OCI-LY1 (cell line): ENCODE data around the gene TEAD3.

ENCODE experiments used
- H2AFZ ChIP-seq: fragments of 200-600 bp; sonication (generic), shearing (Covaris generic); 2 replicates; pipeline ENCODE4 v1.6.0; 2014; ENCODE audit warnings: antibody characterized with exemption, mild to moderate bottlenecking, low read length
- H3F3A ChIP-seq: fragments of 200-600 bp; sonication (generic), shearing (Covaris generic); 2 replicates; pipeline ENCODE4 v1.6.0; 2014; ENCODE audit warnings: mild to moderate bottlenecking, antibody characterized with exemption, low read length, moderate library complexity; ENCODE audit not compliant: insufficient read depth
- H3K27ac ChIP-seq: fragments of 200-600 bp; sonication (generic); 2 replicates; pipeline ENCODE4 v1.5.1; 2014; ENCODE audit warnings: low read length, mixed run types, mild to moderate bottlenecking, low read depth; ENCODE audit not compliant: poor library complexity, severe bottlenecking
- H3K27me3 ChIP-seq: fragments of 200-600 bp; sonication (generic); 2 replicates; pipeline ENCODE4 v1.6.0; 2014; ENCODE audit warnings: antibody characterized with exemption, mild to moderate bottlenecking, low read length, moderate library complexity; ENCODE audit not compliant: insufficient read depth
- H3K36me3 ChIP-seq: fragments of 200-600 bp; sonication (generic); 2 replicates; pipeline ENCODE4 v1.6.1; 2014; ENCODE audit warnings: mild to moderate bottlenecking, antibody characterized with exemption, low read length, moderate library complexity, mixed read lengths; ENCODE audit not compliant: insufficient read depth
- H3K4me1 ChIP-seq: fragments of 200-600 bp; sonication (generic); 2 replicates; pipeline ENCODE4 v1.5.1; 2014; ENCODE audit warnings: mild to moderate bottlenecking, low read length, moderate library complexity; ENCODE audit not compliant: insufficient read depth, severe bottlenecking
- H3K4me2 ChIP-seq: fragments of 200-600 bp; sonication (generic), shearing (Covaris generic); 2 replicates; pipeline ENCODE4 v1.6.1; 2014; ENCODE audit warnings: low read length
- H3K4me3 ChIP-seq: fragments of 200-600 bp; sonication (generic); 2 replicates; pipeline ENCODE4 v1.5.1; 2014; ENCODE audit warnings: low read length, low read depth, mild to moderate bottlenecking, mixed read lengths; ENCODE audit not compliant: poor library complexity, severe bottlenecking
- H3K79me2 ChIP-seq: fragments of 200-600 bp; shearing (Covaris generic); 2 replicates; pipeline ENCODE4 v1.6.1; 2016; ENCODE audit warnings: mixed run types, low read length, mixed read lengths; ENCODE audit not compliant: insufficient read depth
- H3K9ac ChIP-seq: fragments of 200-600 bp; sonication (generic), shearing (Covaris generic); 2 replicates; pipeline ENCODE4 v1.6.1; 2014; ENCODE audit warnings: mild to moderate bottlenecking, low read length, mixed read lengths
- H3K9me2 ChIP-seq: fragments of 200-600 bp; sonication (generic), shearing (Covaris generic); 2 replicates; pipeline ENCODE4 v1.6.1; 2014; ENCODE audit warnings: low read depth, mild to moderate bottlenecking, low read length, mixed read lengths
- H3K9me3 ChIP-seq: fragments of 200-600 bp; shearing (Covaris generic); 2 replicates; pipeline ENCODE4 v1.6.1; 2014; ENCODE audit warnings: low read length, mixed read lengths
- H4K20me1 ChIP-seq: fragments of 200-600 bp; sonication (generic), shearing (Covaris generic); 2 replicates; pipeline ENCODE4 v1.6.0; 2016; ENCODE audit warnings: mild to moderate bottlenecking, low read length; ENCODE audit not compliant: insufficient read depth
- CTCF ChIP-seq: fragments of 200-600 bp; sonication (generic), shearing (Covaris generic); IDR thresholded peaks from 2 replicates; pipeline ENCODE4 v1.5.1; 2017; ENCODE audit warnings: mild to moderate bottlenecking, antibody characterized with exemption, low read length, moderate library complexity, mixed read lengths
- EZH2 ChIP-seq: fragments of 200-600 bp; sonication (generic), shearing (Covaris generic); IDR thresholded peaks from 2 replicates; pipeline ENCODE4 v1.8.0; 2017; ENCODE audit warnings: borderline replicate concordance, mixed run types, mild to moderate bottlenecking, antibody characterized with exemption, low read length, moderate library complexity, mixed read lengths

The TEAD3 gene

GRCh38 chr6:35492974-35493284 lies 4.0 kb downstream of the TEAD3 start:
- H3K9me3 ChIP-seq: no peaks in the 10 kb centered on the region
- H4K20me1 ChIP-seq: no peaks in the 10 kb centered on the region
- no peaks in the 10 kb centered on the region for H3K79me2 ChIP-seq
- H3K4me1 ChIP-seq: peaks cover 6% of the 10 kb centered on the region
- H3K9ac ChIP-seq: no peak overlapping the region
- H3K4me2 ChIP-seq: no peak overlapping the region
- no peak overlapping the region for H3K27ac ChIP-seq
- H3K36me3 ChIP-seq: no peaks in the 10 kb centered on the region
- peaks cover 26% of the 10 kb centered on the region for H3K27me3 ChIP-seq
- no peak for TF ChIP-seq EZH2
- no peak overlapping the region for H2AFZ ChIP-seq
- no peak overlapping the region for H3K4me3 ChIP-seq
- no peaks in the 10 kb centered on the region for H3K9me2 ChIP-seq
- H3F3A ChIP-seq: no peaks in the 10 kb centered on the region

DNA sequence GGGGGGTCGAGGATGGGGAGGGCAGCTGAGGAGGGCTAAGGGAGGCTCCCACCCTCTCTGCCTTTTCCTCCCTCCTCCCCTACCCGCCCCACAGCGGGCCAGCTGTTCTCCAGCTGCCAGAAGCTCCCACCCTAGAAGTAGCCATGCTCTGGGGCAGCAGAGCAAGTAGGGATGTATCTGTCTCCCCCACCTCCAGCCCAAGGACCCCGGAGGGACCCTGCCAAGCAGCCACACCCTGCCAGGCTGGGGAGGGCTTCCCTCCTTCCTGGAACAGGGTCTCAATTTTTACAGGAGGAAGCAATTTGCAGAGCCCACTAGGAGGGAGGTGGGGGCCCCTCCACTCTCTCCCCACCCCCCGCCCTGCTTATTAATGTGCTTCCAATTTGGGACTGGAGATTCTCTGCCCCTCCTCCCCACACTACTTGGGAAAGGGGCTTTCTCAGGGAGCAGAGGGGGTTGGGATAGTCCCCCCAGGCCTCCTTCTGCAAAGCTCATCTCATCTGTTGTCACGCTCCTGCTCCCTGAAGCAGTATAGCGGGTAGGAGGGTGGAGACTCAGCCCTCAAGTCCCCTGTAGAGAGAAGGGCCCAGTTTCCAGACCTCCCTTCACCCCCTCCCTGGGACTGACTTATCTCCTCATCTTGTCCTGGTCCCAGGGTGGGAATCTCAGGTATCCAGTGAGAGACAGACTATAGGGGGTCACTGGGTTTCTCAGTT lies 4.5 kb downstream of the TEAD3 start:
- Histone ChIP-seq H3F3A (no peaks in the 10 kb centered on the region), H3K36me3 (no peaks in the 10 kb centered on the region), H3K79me2 (no peaks in the 10 kb centered on the region), H4K20me1 (no peaks in the 10 kb centered on the region), H3K9me2 (no peaks in the 10 kb centered on the region), H3K4me1 (peaks cover under 1% of the 10 kb centered on the region), H2AFZ (no peak overlapping the region), H3K4me3 (no peak overlapping the region), H3K9ac (no peak overlapping the region), H3K9me3 (no peaks in the 10 kb centered on the region), H3K4me2 (no peak overlapping the region), H3K27me3 (peaks cover 26% of the 10 kb centered on the region), H3K27ac (no peak overlapping the region)
- TF ChIP-seq CTCF: no peak

DNA sequence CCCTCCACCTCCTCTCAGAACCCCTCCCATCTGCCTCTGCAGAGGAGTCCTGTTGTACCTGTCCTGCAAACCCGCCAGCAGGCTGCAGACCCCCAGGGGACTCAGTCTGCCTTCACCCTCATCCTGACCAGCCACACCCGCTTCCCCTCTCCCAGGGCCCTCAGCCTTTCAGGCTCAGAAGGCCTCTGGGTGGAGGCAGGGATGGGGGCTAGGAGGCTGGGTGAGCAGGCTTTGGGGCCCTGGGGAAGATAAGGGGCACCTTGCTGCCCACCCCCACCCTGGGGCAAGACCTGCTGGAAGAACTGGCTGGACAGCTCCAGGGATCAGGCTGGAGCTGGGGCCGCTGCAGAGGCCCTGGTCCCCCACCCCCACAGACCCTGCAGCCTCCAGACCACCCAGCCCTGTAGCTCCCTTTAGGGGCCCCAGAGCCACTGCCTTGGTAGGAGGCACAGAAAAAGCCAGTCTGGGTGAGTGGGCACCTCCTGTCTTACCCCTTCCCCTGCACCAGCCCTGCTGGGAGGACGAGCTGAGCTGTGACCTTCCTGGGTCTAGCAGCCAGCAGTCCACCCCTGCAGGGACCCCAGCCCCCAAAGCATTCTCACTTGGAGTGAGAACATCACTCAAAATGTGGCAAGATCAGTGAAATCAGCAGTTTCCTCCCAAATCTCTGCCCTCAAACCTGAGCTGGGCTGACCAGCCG lies 5.2 kb downstream of the TEAD3 start:
- Histone ChIP-seq H3K4me1 (no peaks in the 10 kb centered on the region), H3K9ac (no peak overlapping the region), H3K27me3 (peaks cover 26% of the 10 kb centered on the region), H3K79me2 (no peaks in the 10 kb centered on the region), H3K9me2 (no peaks in the 10 kb centered on the region), H3K36me3 (no peaks in the 10 kb centered on the region), H2AFZ (no peak overlapping the region), H3K27ac (no peak overlapping the region), H3F3A (no peaks in the 10 kb centered on the region), H3K4me3 (no peak overlapping the region), H4K20me1 (no peaks in the 10 kb centered on the region), H3K4me2 (no peak overlapping the region), H3K9me3 (no peaks in the 10 kb centered on the region)
- TF ChIP-seq CTCF: no peak
- TF ChIP-seq EZH2: no peak
